ENCODE results near the gene PILRB. TPM values are rescaled to one million over a fixed set of nuclear protein-coding genes. Genes with fewer than 3 reads are reported as not detected.
A peak's percentile ranks its signal among the peaks of the same experiment; 100 is the strongest.
"Not testable (repeated sequence)": the region's sequence is repeated elsewhere in the genome, so short reads cannot be mapped to it uniquely, and the experiment has no call there.

Gene PILRB
- total RNA-seq, 8 experiments from 2014 or later: 10.6 to 107 (median 19.6) TPM

- Histone ChIP-seq H3K4me1 (replicated peaks in 1 of 2) (peaks cover 16 to 31% of the 10 kb centered on the region in 2 donors), H3K27ac (peak within 1 kb of the TSS in 1 of 2 donors; percentile 59), H3K4me3 (no peak within 1 kb of the TSS)
- in situ Hi-C loops (cut with MboI; ENCODE audit: low pct_unique_long_range_greater_than_20kb in 2 of 9, low sequenced_read_pairs in 9 of 9, unreplicated experiment in 9 of 9): no loop called here
- ATAC-seq (replicated peaks in 6 of 8): peak in 5 of 8 experiments; percentile 2 to 50 (median 6)
- 0 to 40% (median 27%) methylated on average over 1 to 3 of the region's 12 CpGs; no CpG with 5 or more reads in 7 of the 10 experiments for WGBS, 10 experiments
These were observed 15.4 kb downstream of the PILRB start, which contains the start of gene PILRA for GRCh38 chr7:100373261-100373831. Gene PILRA (plus strand): TSS chr7:100373487. CDS start chr7:100373657, 170 bp downstream.

- H3K4me3 ChIP-seq; in situ Hi-C loops (cut with MboI; ENCODE audit: low pct_unique_long_range_greater_than_20kb in 2 of 9, low sequenced_read_pairs in 9 of 9, unreplicated experiment in 9 of 9); H3K27ac ChIP-seq: not testable (repeated sequence)
- peak in 1 of 8 experiments; percentile 22 for ATAC-seq (replicated peaks in 6 of 8)
- WGBS, 10 experiments: 40 to 67% methylated on average over 1 of the region's 15 CpGs; no CpG with 5 or more reads in 8 of the 10 experiments
- H3K4me1 ChIP-seq (replicated peaks in 1 of 2): peaks cover 16 to 31% of the 10 kb centered on the region in 2 donors
These were observed 16.1 kb downstream of the PILRB start for GRCh38 chr7:100373870-100374598.

GRCh38 chr7:100374601-100375000 lies 16.7 kb downstream of the PILRB start:
- no peak for ATAC-seq (replicated peaks in 6 of 8)
- peaks cover 16 to 25% of the 10 kb centered on the region in 2 donors for H3K4me1 ChIP-seq (replicated peaks in 1 of 2)
- H3K4me3 ChIP-seq: no peak overlapping the region
- in situ Hi-C loops (cut with MboI; ENCODE audit: low pct_unique_long_range_greater_than_20kb in 2 of 9, low sequenced_read_pairs in 9 of 9, unreplicated experiment in 9 of 9): no loop called here
- WGBS, 10 experiments: no CpG with 5 or more reads among the region's 5 CpGs
- H3K27ac ChIP-seq: no peak overlapping the region

GRCh38 chr7:100376066-100376465 lies 18.1 kb downstream of the PILRB start:
- no peak overlapping the region for H3K4me3 ChIP-seq
- peak overlapping the region in 1 of 2 donors; percentile 61 for H3K27ac ChIP-seq
- 80 to 100% (median 93%) methylated on average over 1 to 3 of the region's 3 CpGs; no CpG with 5 or more reads in 2 of the 10 experiments for WGBS, 10 experiments
- in situ Hi-C loops (cut with MboI; ENCODE audit: low pct_unique_long_range_greater_than_20kb in 2 of 9, low sequenced_read_pairs in 9 of 9, unreplicated experiment in 9 of 9): no loop called here
- ATAC-seq (replicated peaks in 6 of 8): no peak
- H3K4me1 ChIP-seq (replicated peaks in 1 of 2): peaks cover 5 to 14% of the 10 kb centered on the region in 2 donors

- in situ Hi-C loops (cut with MboI; ENCODE audit: low pct_unique_long_range_greater_than_20kb in 2 of 9, low sequenced_read_pairs in 9 of 9, unreplicated experiment in 9 of 9): no loop called here
- peaks cover 1 to 2% of the 10 kb centered on the region in 2 donors for H3K4me1 ChIP-seq (replicated peaks in 1 of 2)
- H3K4me3 ChIP-seq: no peak overlapping the region
- no peak for ATAC-seq (replicated peaks in 6 of 8)
- H3K27ac ChIP-seq: no peak overlapping the region
- WGBS, 10 experiments: 46 to 100% (median 86%) methylated on average over 1 to 4 of the region's 4 CpGs
These were observed 20.3 kb downstream of the PILRB start for GRCh38 chr7:100378114-100378755.

- no peak overlapping the region for H3K4me3 ChIP-seq
- WGBS, 10 experiments: 58 to 100% (median 78%) methylated on average over 1 to 4 of the region's 4 CpGs
- in situ Hi-C loops (cut with MboI; ENCODE audit: low pct_unique_long_range_greater_than_20kb in 2 of 9, low sequenced_read_pairs in 9 of 9, unreplicated experiment in 9 of 9): no loop called here
- no peak overlapping the region for H3K27ac ChIP-seq
- no peaks in the 10 kb centered on the region for H3K4me1 ChIP-seq (replicated peaks in 1 of 2)
- no peak for ATAC-seq (replicated peaks in 6 of 8)
These were observed 22.3 kb downstream of the PILRB start for GRCh38 chr7:100380196-100380595.

- H3K27ac ChIP-seq; H3K4me3 ChIP-seq; in situ Hi-C loops (cut with MboI; ENCODE audit: low pct_unique_long_range_greater_than_20kb in 2 of 9, low sequenced_read_pairs in 9 of 9, unreplicated experiment in 9 of 9); H3K4me1 ChIP-seq (replicated peaks in 1 of 2): not testable (repeated sequence)
- peak in 1 of 8 experiments; percentile 48 for ATAC-seq (replicated peaks in 6 of 8)
- WGBS, 10 experiments: 86% methylated on average over 4 of the region's 49 CpGs; no CpG with 5 or more reads in 8 of the 10 experiments
These were observed 23.8 kb downstream of the PILRB start for GRCh38 chr7:100381531-100382233.

GRCh38 chr7:100382234-100382853 lies 24.4 kb downstream of the PILRB start:
- ATAC-seq (replicated peaks in 6 of 8): peak in 1 of 8 experiments; percentile 54
- WGBS, 10 experiments: 62 to 95% (median 86%) methylated on average over 2 to 7 of the region's 8 CpGs; no CpG with 5 or more reads in 1 of the 10 experiments
- H3K27ac ChIP-seq; H3K4me3 ChIP-seq; in situ Hi-C loops (cut with MboI; ENCODE audit: low pct_unique_long_range_greater_than_20kb in 2 of 9, low sequenced_read_pairs in 9 of 9, unreplicated experiment in 9 of 9); H3K4me1 ChIP-seq (replicated peaks in 1 of 2): not testable (repeated sequence)

- Histone ChIP-seq H3K27ac (no peak overlapping the region), H3K4me3 (no peak overlapping the region), H3K4me1 (replicated peaks in 1 of 2) (peaks cover 0 to 2% of the 10 kb centered on the region in 2 donors)
- peak in 3 of 8 experiments; percentile 15 to 63 (median 24) for ATAC-seq (replicated peaks in 6 of 8)
- in situ Hi-C loops (cut with MboI; ENCODE audit: low pct_unique_long_range_greater_than_20kb in 2 of 9, low sequenced_read_pairs in 9 of 9, unreplicated experiment in 9 of 9): no loop called here
- WGBS, 10 experiments: 63 to 100% (median 88%) methylated on average over 1 to 6 of the region's 6 CpGs; no CpG with 5 or more reads in 2 of the 10 experiments
These were observed 26.8 kb downstream of the PILRB start for GRCh38 chr7:100384628-100385294.

- in situ Hi-C loops (cut with MboI; ENCODE audit: low pct_unique_long_range_greater_than_20kb in 2 of 9, low sequenced_read_pairs in 9 of 9, unreplicated experiment in 9 of 9): no loop called here
- 30 to 96% (median 70%) methylated on average over 2 to 5 of the region's 5 CpGs; no CpG with 5 or more reads in 2 of the 10 experiments for WGBS, 10 experiments
- no peak for ATAC-seq (replicated peaks in 6 of 8)
- peaks cover 0 to 9% of the 10 kb centered on the region in 2 donors for H3K4me1 ChIP-seq (replicated peaks in 1 of 2)
- no peak overlapping the region for H3K27ac ChIP-seq
- no peak overlapping the region for H3K4me3 ChIP-seq
These were observed 29.0 kb downstream of the PILRB start for GRCh38 chr7:100386940-100387339.

- no peak overlapping the region for H3K4me3 ChIP-seq
- H3K27ac ChIP-seq: no peak overlapping the region
- WGBS, 10 experiments: 8 to 100% (median 79%) methylated on average over 1 to 2 of the region's 2 CpGs
- H3K4me1 ChIP-seq (replicated peaks in 1 of 2): peaks cover 0 to 9% of the 10 kb centered on the region in 2 donors
- ATAC-seq (replicated peaks in 6 of 8): peak in 3 of 8 experiments; percentile 67 to 71 (median 70)
- in situ Hi-C loops (cut with MboI; ENCODE audit: low pct_unique_long_range_greater_than_20kb in 2 of 9, low sequenced_read_pairs in 9 of 9, unreplicated experiment in 9 of 9): no loop called here
These were observed 29.8 kb downstream of the PILRB start for GRCh38 chr7:100387695-100388094.
